HepG2 (cell line): ENCODE measurements around the gene UQCRC1. TPM values are rescaled to one million over a fixed set of nuclear protein-coding genes. Genes with fewer than 3 reads are reported as not detected.

Experiments used
- FOSL1 ChIP-seq: sonication (generic); formaldehyde crosslinking; IDR thresholded peaks from 2 replicates; pipeline ENCODE4 v1.9.0; 2021; ENCODE audit warnings: missing genetic modification reagents, borderline replicate concordance
- FOSL2 ChIP-seq: sonication (generic); formaldehyde crosslinking; IDR thresholded peaks from 2 replicates; pipeline ENCODE4 v1.4.0; 2020; ENCODE audit warnings: missing genetic modification reagents
- HMGXB3 ChIP-seq: sonication (generic); formaldehyde crosslinking; IDR thresholded peaks from 2 replicates; pipeline ENCODE4 v1.4.0; 2020; ENCODE audit warnings: missing genetic modification reagents, borderline replicate concordance
- KIAA2018 ChIP-seq: sonication (generic); formaldehyde crosslinking; IDR thresholded peaks from 2 replicates; pipeline ENCODE4 v1.5.0; 2020; ENCODE audit warnings: mild to moderate bottlenecking, missing genetic modification reagents, borderline replicate concordance
- PHF5A ChIP-seq: IDR thresholded peaks from one replicate; pipeline ENCODE4 v1.6.1; 2018; ENCODE audit warnings: low read depth, missing genetic modification reagents; ENCODE audit not compliant: unreplicated experiment
- PRMT3 ChIP-seq: sonication (generic); formaldehyde crosslinking; IDR thresholded peaks from 2 replicates; pipeline ENCODE4 v1.8.1; 2022; ENCODE audit warnings: low read depth, mild to moderate bottlenecking, moderate library complexity, missing genetic modification reagents, borderline replicate concordance
- SP5 ChIP-seq: IDR thresholded peaks from 2 replicates; pipeline ENCODE4 v1.6.1; 2016; ENCODE audit warnings: low read depth, borderline replicate concordance
- ZKSCAN8 ChIP-seq: IDR thresholded peaks from 2 replicates; pipeline ENCODE4 v1.6.1; 2016; ENCODE audit warnings: borderline replicate concordance, missing genetic modification reagents, missing compliant biosample characterization
- ZNF589 ChIP-seq: sonication (generic); formaldehyde crosslinking; conservative IDR thresholded peaks from 2 replicates; pipeline ENCODE4 v1.8.0; 2022; ENCODE audit warnings: mild to moderate bottlenecking, moderate library complexity, missing genetic modification reagents
- polyA plus RNA-seq, 8 experiments: library from polyadenylated mRNA; depleted of rRNA in 3 of 8; stranded (reverse) in 7 of 8; unstranded in 1 of 8; fragments of >200 nt; fragmentation: Illumina TruSeq in 4 of 8; extraction: Trizol in 4 of 8; gene quantifications; 2 replicates each; pipeline versions ENCODE4 v1.2.1 to v1.2.3, GENCODE V29; 2011 to 2016; ENCODE audit warnings: low read depth in 4 of 8, missing spikeins in 1 of 8, mixed read lengths in 1 of 8; ENCODE audit not compliant: insufficient read depth in 1 of 8
- total RNA-seq, 5 experiments: library from RNA; depleted of rRNA; stranded (reverse); fragments of >200 nt; fragmentation: Illumina TruSeq; extraction: Trizol; gene quantifications; 2 replicates each; pipeline ENCODE4 v1.2.3, GENCODE V29; 2016; ENCODE audit warnings: low read depth in 1 of 5
- TF ChIP-seq, protein P1 (sequence below): sonication (generic); formaldehyde crosslinking; IDR thresholded peaks from 2 replicates; pipeline ENCODE4 v1.5.0; 2020; ENCODE audit warnings: mild to moderate bottlenecking, missing genetic modification reagents, borderline replicate concordance

The UQCRC1 gene
- total and polyA plus RNA-seq, 2 of the 13 experiments (the other 11 are each of a cell fraction or from before 2014, with no cell fraction given) = 316 to 680 TPM

DNA sequence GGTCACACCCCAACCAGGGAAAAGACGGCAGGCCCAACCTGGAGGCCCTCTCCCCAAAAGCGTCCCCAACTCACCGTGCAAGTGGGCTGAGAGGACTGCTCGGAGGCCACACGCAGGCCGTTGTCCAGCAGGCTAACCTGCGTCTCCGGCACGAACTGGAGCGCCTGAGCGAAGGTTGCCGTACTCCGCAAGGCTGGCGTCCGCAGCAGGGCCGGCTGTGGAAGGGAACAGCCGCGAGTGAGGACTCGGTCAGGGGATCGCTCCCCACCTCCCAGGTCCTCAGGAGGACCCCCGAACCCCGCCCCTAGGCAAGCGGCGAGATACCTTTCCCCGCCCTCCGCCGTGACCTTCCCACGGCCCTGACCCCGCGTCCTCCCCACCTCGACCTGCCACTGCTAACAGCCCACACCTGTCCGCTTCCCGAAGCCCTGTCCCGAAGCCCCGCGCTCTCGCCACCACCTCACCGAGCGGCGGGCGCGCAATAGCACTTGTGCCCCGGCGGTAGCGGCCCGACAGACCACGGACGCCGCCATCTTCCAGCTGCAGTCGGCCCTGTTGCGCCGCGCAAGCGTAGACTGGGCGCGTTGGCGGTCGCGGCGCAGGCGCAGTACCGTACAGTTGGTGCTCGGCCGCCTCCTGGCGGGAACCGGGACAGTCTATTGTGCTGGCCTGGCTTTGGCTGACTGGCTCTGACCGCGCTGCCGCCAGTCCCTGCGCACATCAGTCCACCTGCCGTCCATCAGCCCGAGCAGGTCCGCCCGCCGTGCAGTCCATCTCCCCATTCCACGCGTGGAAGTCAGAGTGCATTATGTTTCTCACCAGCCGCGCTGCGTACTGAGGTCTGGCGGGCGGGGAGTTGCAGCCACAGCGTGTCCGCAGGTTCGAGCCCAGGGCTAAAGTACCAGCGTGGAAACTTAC, at the start of gene UQCRC1 (continued):
- TF ChIP-seq ZNF589 (no peak), FOSL2 (CRISPR knock-in tag) (no peak; the same call in 1 of the 2 replicates), FOSL1 (CRISPR knock-in tag) (no peak), PRMT3 (CRISPR knock-in tag) (no peak), SP5 (CRISPR knock-in tag) (0 out of 2 replicates have a peak, but pooled peaks have one; percentile 24), KIAA2018 (no peak), PHF5A (CRISPR knock-in tag) (no peak), HMGXB3 (no peak), ZKSCAN8 (CRISPR knock-in tag) (no peak)
- TF ChIP-seq, protein P1, sequence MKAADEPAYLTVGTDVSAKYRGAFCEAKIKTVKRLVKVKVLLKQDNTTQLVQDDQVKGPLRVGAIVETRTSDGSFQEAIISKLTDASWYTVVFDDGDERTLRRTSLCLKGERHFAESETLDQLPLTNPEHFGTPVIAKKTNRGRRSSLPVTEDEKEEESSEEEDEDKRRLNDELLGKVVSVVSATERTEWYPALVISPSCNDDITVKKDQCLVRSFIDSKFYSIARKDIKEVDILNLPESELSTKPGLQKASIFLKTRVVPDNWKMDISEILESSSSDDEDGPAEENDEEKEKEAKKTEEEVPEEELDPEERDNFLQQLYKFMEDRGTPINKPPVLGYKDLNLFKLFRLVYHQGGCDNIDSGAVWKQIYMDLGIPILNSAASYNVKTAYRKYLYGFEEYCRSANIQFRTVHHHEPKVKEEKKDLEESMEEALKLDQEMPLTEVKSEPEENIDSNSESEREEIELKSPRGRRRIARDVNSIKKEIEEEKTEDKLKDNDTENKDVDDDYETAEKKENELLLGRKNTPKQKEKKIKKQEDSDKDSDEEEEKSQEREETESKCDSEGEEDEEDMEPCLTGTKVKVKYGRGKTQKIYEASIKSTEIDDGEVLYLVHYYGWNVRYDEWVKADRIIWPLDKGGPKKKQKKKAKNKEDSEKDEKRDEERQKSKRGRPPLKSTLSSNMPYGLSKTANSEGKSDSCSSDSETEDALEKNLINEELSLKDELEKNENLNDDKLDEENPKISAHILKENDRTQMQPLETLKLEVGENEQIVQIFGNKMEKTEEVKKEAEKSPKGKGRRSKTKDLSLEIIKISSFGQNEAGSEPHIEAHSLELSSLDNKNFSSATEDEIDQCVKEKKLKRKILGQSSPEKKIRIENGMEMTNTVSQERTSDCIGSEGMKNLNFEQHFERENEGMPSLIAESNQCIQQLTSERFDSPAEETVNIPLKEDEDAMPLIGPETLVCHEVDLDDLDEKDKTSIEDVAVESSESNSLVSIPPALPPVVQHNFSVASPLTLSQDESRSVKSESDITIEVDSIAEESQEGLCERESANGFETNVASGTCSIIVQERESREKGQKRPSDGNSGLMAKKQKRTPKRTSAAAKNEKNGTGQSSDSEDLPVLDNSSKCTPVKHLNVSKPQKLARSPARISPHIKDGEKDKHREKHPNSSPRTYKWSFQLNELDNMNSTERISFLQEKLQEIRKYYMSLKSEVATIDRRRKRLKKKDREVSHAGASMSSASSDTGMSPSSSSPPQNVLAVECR (CRISPR knock-in tag) = peak; percentile 93
